Trophoblast cell (in vitro differentiated cells and primary cell): ENCODE data around the gene WNT3A.

Experiments used
- DNase-seq, 2 donors: peaks; one replicate each; pipeline ENCODE4 v3.0.0-alpha.2; 2016
- H2AFZ ChIP-seq: 2 replicates; pipeline ENCODE4 v1.6.1; 2013; ENCODE audit warnings: low read length, moderate library complexity, mild to moderate bottlenecking; ENCODE audit not compliant: insufficient read depth, poor library complexity
- H2AK5ac ChIP-seq: 2 replicates; pipeline ENCODE4 v1.6.1; 2013; ENCODE audit warnings: mild to moderate bottlenecking, low read length
- H2BK120ac ChIP-seq: 2 replicates; pipeline ENCODE4 v1.6.1; 2013; ENCODE audit warnings: low read length, mild to moderate bottlenecking, moderate library complexity; ENCODE audit not compliant: insufficient read depth, poor library complexity
- H2BK12ac ChIP-seq: 2 replicates; pipeline ENCODE4 v1.6.1; 2013; ENCODE audit warnings: mild to moderate bottlenecking, low read length, moderate library complexity
- H2BK5ac ChIP-seq: 2 replicates; pipeline ENCODE4 v1.6.1; 2013; ENCODE audit warnings: low read length, low read depth, moderate library complexity, mild to moderate bottlenecking; ENCODE audit not compliant: poor library complexity
- H3K14ac ChIP-seq: 2 replicates; pipeline ENCODE4 v1.6.1; 2013; ENCODE audit warnings: mild to moderate bottlenecking, low read length
- H3K18ac ChIP-seq: 2 replicates; pipeline ENCODE4 v1.6.1; 2013; ENCODE audit warnings: mild to moderate bottlenecking, low read length
- H3K23ac ChIP-seq: 2 replicates; pipeline ENCODE4 v1.6.1; 2013; ENCODE audit warnings: low read length
- H3K27ac ChIP-seq: 2 replicates; pipeline ENCODE4 v1.5.1; 2013; ENCODE audit warnings: low read depth, mild to moderate bottlenecking, inconsistent platforms, low read length, moderate library complexity
- H3K27me3 ChIP-seq: 2 replicates; pipeline ENCODE4 v1.6.1; 2013; ENCODE audit warnings: inconsistent platforms, mild to moderate bottlenecking, low read length, moderate library complexity; ENCODE audit not compliant: insufficient read depth
- H3K36me3 ChIP-seq, 2 experiments: 1 replicate in 1 of 2; 2 replicates in 1 of 2; pipeline ENCODE4 v1.6.1; 2013; ENCODE audit warnings: low read length in 2 of 2, mild to moderate bottlenecking in 2 of 2, moderate library complexity in 1 of 2; ENCODE audit not compliant: insufficient read depth in 2 of 2, control insufficient read depth in 1 of 2
- H3K4ac ChIP-seq: 2 replicates; pipeline ENCODE4 v1.6.1; 2013; ENCODE audit warnings: low read depth, mild to moderate bottlenecking, low read length, moderate library complexity
- H3K4me1 ChIP-seq, 2 experiments: 1 replicate in 1 of 2; 2 replicates in 1 of 2; pipeline ENCODE4 v1.6.1; 2013; ENCODE audit warnings: low read length in 2 of 2, mild to moderate bottlenecking in 2 of 2, moderate library complexity in 1 of 2; ENCODE audit not compliant: insufficient read depth in 2 of 2, control insufficient read depth in 1 of 2
- H3K4me2 ChIP-seq: 2 replicates; pipeline ENCODE4 v1.6.1; 2013; ENCODE audit warnings: inconsistent platforms, mild to moderate bottlenecking, low read length, moderate library complexity
- H3K4me3 ChIP-seq: 2 replicates; pipeline ENCODE4 v1.5.1; 2013; ENCODE audit warnings: mild to moderate bottlenecking, low read depth, low read length, inconsistent platforms
- H3K79me1 ChIP-seq: one replicate; pipeline ENCODE4 v1.6.1; 2013; ENCODE audit warnings: low read length
- H3K79me2 ChIP-seq: 2 replicates; pipeline ENCODE4 v1.6.1; 2013; ENCODE audit warnings: low read length, mild to moderate bottlenecking; ENCODE audit not compliant: control insufficient read depth, insufficient read depth, poor library complexity
- H3K9ac ChIP-seq: 2 replicates; pipeline ENCODE4 v1.6.1; 2013; ENCODE audit warnings: mild to moderate bottlenecking, low read length
- H3K9me3 ChIP-seq: 2 replicates; pipeline ENCODE4 v1.6.1; 2013; ENCODE audit warnings: low read depth, mild to moderate bottlenecking, control low read depth, inconsistent platforms, low read length; ENCODE audit not compliant: insufficient read depth
- H4K12ac ChIP-seq: 2 replicates; pipeline ENCODE4 v1.6.1; 2013; ENCODE audit warnings: low read depth, mild to moderate bottlenecking, low read length, moderate library complexity
- H4K8ac ChIP-seq: 2 replicates; pipeline ENCODE4 v1.6.1; 2013; ENCODE audit warnings: low read depth, mild to moderate bottlenecking, low read length, moderate library complexity
- H4K91ac ChIP-seq: one replicate; pipeline ENCODE4 v1.6.1; 2013; ENCODE audit warnings: low read depth, mild to moderate bottlenecking, low read length, moderate library complexity
- WGBS: extraction: QIAGEN DNeasy Blood & Tissue Kit; methylation state at CpG from one replicate; pipeline ENCODE4 v1.1.7; 2013; ENCODE audit warnings: missing lambda C conversion rate; ENCODE audit not compliant: insufficient read length, insufficient coverage; ENCODE audit errors: extremely low coverage; 5-methylcytosine and 5-hydroxymethylcytosine counted together

The WNT3A gene

GRCh38 chr1:228085287-228085951, 78.6 kb downstream of the WNT3A start:
- no peak overlapping the region for H3K14ac ChIP-seq
- H4K91ac ChIP-seq = no peak overlapping the region
- H3K23ac ChIP-seq = no peak overlapping the region
- no peak overlapping the region for H3K18ac ChIP-seq
- no peak overlapping the region for H2AFZ ChIP-seq
- no peak overlapping the region for H4K8ac ChIP-seq
- H3K4me1 ChIP-seq = peaks cover 35 to 57% of the 10 kb centered on the region in 2 experiments
- no CpG with 5 or more reads among the region's 6 CpGs for WGBS
- peaks cover 22 to 23% of the 10 kb centered on the region in 2 experiments for H3K36me3 ChIP-seq
- H3K9me3 ChIP-seq = no peaks in the 10 kb centered on the region
- H3K4me2 ChIP-seq = peak overlapping the region; percentile 90
- no peak overlapping the region for H2BK120ac ChIP-seq
- H4K12ac ChIP-seq = no peak overlapping the region
- H3K4me3 ChIP-seq = no peak overlapping the region
- H3K27ac ChIP-seq = no peak overlapping the region
- no peaks in the 10 kb centered on the region for H3K27me3 ChIP-seq
- H3K4ac ChIP-seq = peak overlapping the region; percentile 100
- H3K9ac ChIP-seq = no peak overlapping the region
- no peak overlapping the region for H2AK5ac ChIP-seq
- H2BK12ac ChIP-seq = no peak overlapping the region
- DNase-seq = peak; percentile 60 to 79
- H3K79me2 ChIP-seq = peaks cover 70% of the 10 kb centered on the region
- H2BK5ac ChIP-seq = no peak overlapping the region
- H3K79me1 ChIP-seq = peaks cover 15% of the 10 kb centered on the region

- Histone ChIP-seq H3K4me3 (no peak overlapping the region), H4K91ac (no peak overlapping the region), H3K27ac (no peak overlapping the region), H3K27me3 (no peaks in the 10 kb centered on the region), H4K12ac (no peak overlapping the region), H4K8ac (no peak overlapping the region), H2AFZ (no peak overlapping the region), H3K9ac (no peak overlapping the region), H3K4me2 (no peak overlapping the region), H3K36me3 (peaks cover 25 to 38% of the 10 kb centered on the region in 2 experiments), H3K9me3 (no peaks in the 10 kb centered on the region), H3K79me2 (peaks cover 80% of the 10 kb centered on the region), H2BK120ac (no peak overlapping the region), H3K14ac (no peak overlapping the region), H2BK5ac (no peak overlapping the region), H3K4me1 (peaks cover 39 to 58% of the 10 kb centered on the region in 2 experiments), H3K4ac (peak overlapping the region; percentile 50), H3K18ac (no peak overlapping the region), H3K23ac (no peak overlapping the region), H2AK5ac (no peak overlapping the region), H3K79me1 (peaks cover 9% of the 10 kb centered on the region), H2BK12ac (no peak overlapping the region)
- WGBS = no CpG with 5 or more reads among the region's 7 CpGs
- DNase-seq = peak; percentile 23 to 53
Observed at GRCh38 chr1:228087771-228088251, 81.0 kb downstream of the WNT3A start.

GRCh38 chr1:228088586-228089498, 82.0 kb downstream of the WNT3A start:
- H3K4ac ChIP-seq = peak overlapping the region; percentile 83
- WGBS = no CpG with 5 or more reads among the region's 21 CpGs
- peaks cover 44 to 62% of the 10 kb centered on the region in 2 experiments for H3K4me1 ChIP-seq
- H3K9me3 ChIP-seq = peaks cover 2% of the 10 kb centered on the region
- H2AK5ac ChIP-seq = no peak overlapping the region
- peaks cover 77% of the 10 kb centered on the region for H3K79me2 ChIP-seq
- H3K18ac ChIP-seq = no peak overlapping the region
- no peak overlapping the region for H3K27ac ChIP-seq
- no peaks in the 10 kb centered on the region for H3K79me1 ChIP-seq
- H2BK5ac ChIP-seq = no peak overlapping the region
- H4K12ac ChIP-seq = no peak overlapping the region
- H3K27me3 ChIP-seq = no peaks in the 10 kb centered on the region
- H4K8ac ChIP-seq = no peak overlapping the region
- peaks cover 23 to 42% of the 10 kb centered on the region in 2 experiments for H3K36me3 ChIP-seq
- H4K91ac ChIP-seq = no peak overlapping the region
- no peak overlapping the region for H3K23ac ChIP-seq
- H3K4me2 ChIP-seq = no peak overlapping the region
- no peak overlapping the region for H3K9ac ChIP-seq
- DNase-seq = peak in 1 of 2 donors; percentile 31
- no peak overlapping the region for H2AFZ ChIP-seq
- no peak overlapping the region for H3K4me3 ChIP-seq
- H3K14ac ChIP-seq = no peak overlapping the region
- no peak overlapping the region for H2BK120ac ChIP-seq
- no peak overlapping the region for H2BK12ac ChIP-seq

GRCh38 chr1:228089519-228090380, 83.0 kb downstream of the WNT3A start:
- Histone ChIP-seq H3K14ac (no peak overlapping the region), H3K9ac (no peak overlapping the region), H3K36me3 (peaks cover 27 to 47% of the 10 kb centered on the region in 2 experiments), H2BK5ac (no peak overlapping the region), H3K4me2 (no peak overlapping the region), H4K8ac (no peak overlapping the region), H4K12ac (no peak overlapping the region), H4K91ac (no peak overlapping the region), H3K23ac (no peak overlapping the region), H3K9me3 (peaks cover 7% of the 10 kb centered on the region), H3K4ac (peak overlapping the region; percentile 83), H3K18ac (no peak overlapping the region), H2BK12ac (no peak overlapping the region), H3K27me3 (no peaks in the 10 kb centered on the region), H3K79me2 (peaks cover 81% of the 10 kb centered on the region), H3K79me1 (no peaks in the 10 kb centered on the region), H3K27ac (no peak overlapping the region), H2BK120ac (no peak overlapping the region), H3K4me3 (peak overlapping the region; percentile 0), H3K4me1 (peaks cover 43 to 53% of the 10 kb centered on the region in 2 experiments), H2AFZ (peak overlapping the region; percentile 11), H2AK5ac (no peak overlapping the region)
- WGBS = no CpG with 5 or more reads among the region's 12 CpGs
- no peak for DNase-seq
